ENCODE measurements around the gene LUZP2. TPM values are rescaled to one million over a fixed set of nuclear protein-coding genes. Genes with fewer than 3 reads are reported as not detected.

Gene LUZP2
- total RNA-seq, 2 donors from 2014 or later, result not detected

DNA sequence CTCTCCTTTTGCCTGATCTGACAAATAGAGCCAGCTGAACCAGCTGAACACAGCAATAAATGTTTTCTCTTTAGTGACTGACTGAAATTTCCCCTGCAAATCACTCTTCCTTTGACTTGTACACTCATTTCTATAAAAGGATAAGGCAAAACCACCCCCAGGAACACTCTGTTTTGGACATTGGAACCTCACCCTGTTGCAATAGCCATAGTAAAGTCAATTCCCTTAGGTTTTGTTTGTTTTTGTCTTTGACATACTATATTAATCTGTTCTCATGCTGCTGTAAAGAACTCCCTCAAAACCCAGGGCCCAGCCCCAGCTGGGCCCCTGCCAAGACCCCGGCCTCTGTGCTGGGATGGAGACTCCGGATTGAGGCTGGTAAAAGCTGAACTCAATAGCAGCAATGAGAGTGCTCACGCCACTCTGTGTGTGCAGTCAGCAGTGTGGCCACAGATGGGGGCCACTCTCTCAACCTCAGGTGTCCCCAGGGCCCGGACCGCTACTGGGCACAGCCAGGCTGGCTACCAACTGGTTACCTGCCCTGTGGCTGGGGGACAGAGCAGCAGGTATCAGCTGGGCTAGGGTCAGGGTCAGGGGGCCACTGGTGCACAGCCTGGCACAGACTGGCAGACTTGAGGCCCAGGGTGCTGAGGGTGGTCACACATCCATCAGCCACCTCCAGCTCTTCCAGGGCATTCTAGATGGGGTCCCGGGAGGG is 597.4 kb downstream of the LUZP2 start:
- no peaks in the 10 kb centered on the region for H3K36me3 Mint-ChIP-seq (ENCODE audit: insufficient read depth in 2 of 2)
- no peak overlapping the region for H3K27ac Mint-ChIP-seq
- H3K27me3 Mint-ChIP-seq (ENCODE audit: low read depth), result no peaks in the 10 kb centered on the region
- H3K4me3 Mint-ChIP-seq, result no peak overlapping the region
- no peaks in the 10 kb centered on the region for H3K4me1 Mint-ChIP-seq (ENCODE audit: low read depth)
- ATAC-seq (replicated peaks in 1 of 2) (no peak), DNase-seq (no peak)
- peaks cover 3 to 6% of the 10 kb centered on the region in 2 donors for H3K9me3 Mint-ChIP-seq

DNA sequence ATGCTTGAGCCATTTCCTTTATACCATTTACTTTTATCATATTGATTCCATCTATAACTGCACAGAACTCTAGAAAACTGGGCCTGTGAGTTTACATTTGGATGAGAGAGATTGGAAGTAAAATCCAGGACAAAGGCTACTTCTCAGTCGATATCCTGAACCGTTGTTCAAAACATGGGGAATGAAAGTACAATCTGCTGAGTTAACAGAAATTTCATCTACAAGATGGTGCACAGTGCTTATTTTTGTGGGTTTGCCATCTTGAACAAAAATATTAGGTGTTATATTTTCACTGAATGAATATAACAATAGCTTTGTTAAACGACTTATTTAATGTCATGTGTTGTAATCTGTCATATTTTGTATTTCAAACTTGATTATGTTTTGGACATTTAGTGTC is 622.6 kb downstream of the LUZP2 start:
- Mint-ChIP-seq H3K4me3 (no peak overlapping the region), H3K4me1 (ENCODE audit: low read depth) (no peaks in the 10 kb centered on the region), H3K36me3 (ENCODE audit: insufficient read depth in 2 of 2) (peaks cover 0 to 2% of the 10 kb centered on the region in 2 donors), H3K27me3 (ENCODE audit: low read depth) (no peaks in the 10 kb centered on the region), H3K27ac (no peak overlapping the region), H3K9me3 (peaks cover 2 to 8% of the 10 kb centered on the region in 2 donors)
- DNase-seq (no peak), ATAC-seq (replicated peaks in 1 of 2) (no peak)
